ENCODE data around the gene SMARCC2. TPM values are rescaled to one million over a fixed set of nuclear protein-coding genes. Genes with fewer than 3 reads are reported as not detected.

Gene SMARCC2
- total RNA-seq, 6 experiments from 2014 or later: 72.1 to 99.8 (median 87.1) TPM

GRCh38 chr12:56146492-56147460, 42.5 kb downstream of the SMARCC2 start:
- no peak for TF ChIP-seq CTCF (IDR thresholded peaks at IDR 0.05)
- H3K4me3 Mint-ChIP-seq: no peak overlapping the region
- no peaks in the 10 kb centered on the region for H3K9me3 Mint-ChIP-seq
- peaks cover 25% of the 10 kb centered on the region for H3K4me1 Mint-ChIP-seq (ENCODE audit: low read depth)
- peaks cover 24% of the 10 kb centered on the region for H3K36me3 Mint-ChIP-seq (ENCODE audit: low read depth)
- no peak overlapping the region for H3K27ac Mint-ChIP-seq
- H3K27me3 Mint-ChIP-seq (ENCODE audit: insufficient read depth): peaks cover 2% of the 10 kb centered on the region
- DNase-seq: no peak

GRCh38 chr12:56145217-56145616, 44.1 kb downstream of the SMARCC2 start:
- peaks cover 35% of the 10 kb centered on the region for H3K36me3 Mint-ChIP-seq (ENCODE audit: low read depth)
- H3K27me3 Mint-ChIP-seq (ENCODE audit: insufficient read depth): no peaks in the 10 kb centered on the region; the same call in 1 of the 2 replicates

DNA sequence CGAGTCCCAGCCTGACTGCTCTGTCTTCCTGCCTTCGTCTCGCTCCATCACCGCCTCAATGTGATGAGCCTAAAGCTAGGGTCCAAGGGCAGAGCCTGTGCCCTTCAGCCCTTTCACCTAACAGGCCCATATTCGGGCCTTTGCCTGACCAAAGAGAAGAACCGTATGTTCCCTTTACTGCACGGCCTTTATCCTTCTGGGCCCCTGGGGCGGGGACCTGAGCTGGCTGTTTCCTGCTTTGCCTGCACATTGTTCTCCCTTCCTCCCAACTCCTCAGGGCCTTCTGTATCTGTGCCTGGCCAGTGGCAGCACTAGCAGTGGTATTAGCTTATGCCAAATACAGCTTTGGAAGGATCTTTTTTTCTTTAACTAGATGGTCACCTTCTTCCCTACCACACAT, 45.4 kb downstream of the SMARCC2 start:
- DNase-seq: no peak
- peaks cover 7% of the 10 kb centered on the region for H3K4me1 Mint-ChIP-seq (ENCODE audit: low read depth)
- H3K27me3 Mint-ChIP-seq (ENCODE audit: insufficient read depth): no peaks in the 10 kb centered on the region; the same call in 1 of the 2 replicates
- peaks cover 40% of the 10 kb centered on the region for H3K36me3 Mint-ChIP-seq (ENCODE audit: low read depth)
- no peak for TF ChIP-seq CTCF (IDR thresholded peaks at IDR 0.05)
- no peak overlapping the region for H3K4me3 Mint-ChIP-seq
- no peaks in the 10 kb centered on the region for H3K9me3 Mint-ChIP-seq
- no peak overlapping the region for H3K27ac Mint-ChIP-seq

More at GRCh38 chr12:56145217-56145616, 44.1 kb downstream of the SMARCC2 start:
- H3K4me1 Mint-ChIP-seq (ENCODE audit: low read depth): peaks cover 10% of the 10 kb centered on the region
- no peak overlapping the region for H3K4me3 Mint-ChIP-seq
- H3K9me3 Mint-ChIP-seq: no peaks in the 10 kb centered on the region
- H3K27ac Mint-ChIP-seq: no peak overlapping the region
- TF ChIP-seq CTCF (IDR thresholded peaks at IDR 0.05): no peak
- DNase-seq: no peak

GRCh38 chr12:56143217-56143616, 46.1 kb downstream of the SMARCC2 start:
- no peak overlapping the region for H3K4me3 Mint-ChIP-seq
- TF ChIP-seq CTCF (IDR thresholded peaks at IDR 0.05): no peak
- H3K4me1 Mint-ChIP-seq (ENCODE audit: low read depth): peaks cover 7% of the 10 kb centered on the region
- H3K9me3 Mint-ChIP-seq: no peaks in the 10 kb centered on the region
- H3K36me3 Mint-ChIP-seq (ENCODE audit: low read depth): peaks cover 46% of the 10 kb centered on the region
- no peak for DNase-seq
- no peak overlapping the region; the same call in 1 of the 2 replicates for H3K27ac Mint-ChIP-seq
- no peaks in the 10 kb centered on the region; the same call in 1 of the 2 replicates for H3K27me3 Mint-ChIP-seq (ENCODE audit: insufficient read depth)

GRCh38 chr12:56141946-56142784, 47.1 kb downstream of the SMARCC2 start:
- H3K27me3 Mint-ChIP-seq (ENCODE audit: insufficient read depth): no peaks in the 10 kb centered on the region; the same call in 1 of the 2 replicates
- no peak for TF ChIP-seq CTCF (IDR thresholded peaks at IDR 0.05)
- no peak for DNase-seq
- no peaks in the 10 kb centered on the region for H3K9me3 Mint-ChIP-seq
- peaks cover 7% of the 10 kb centered on the region for H3K4me1 Mint-ChIP-seq (ENCODE audit: low read depth)
- H3K4me3 Mint-ChIP-seq: no peak overlapping the region
- peaks cover 47% of the 10 kb centered on the region for H3K36me3 Mint-ChIP-seq (ENCODE audit: low read depth)
- H3K27ac Mint-ChIP-seq: no peak overlapping the region

Measured in HFFc6 (cell line).